Activated T-helper 1 cell treated with anti-CD3 and anti-CD28 coated beads, Interleukin-12 subunit alpha, Interleukin-12 subunit beta, Interleukin-2, Interleukin-4 antibody, amounts not matched to agents 30 ng/mL and 10 ng/mL and 1 ng/mL, durations not matched to agents 14 hours and 24 hours and 36 hours (primary cell): ENCODE data around the gene LRRC75A. TPM values are rescaled to one million over a fixed set of nuclear protein-coding genes. Genes with fewer than 3 reads are reported as not detected.

Experiments used
- DNase-seq: peaks from one replicate; pipeline ENCODE4 v3.0.0; 2021; ENCODE audit warnings: low spot score
- H3K27ac Mint-ChIP-seq: one replicate; pipeline ENCODE4 v1.8.0; 2021; ENCODE audit warnings: mild to moderate bottlenecking, mixed read lengths
- H3K27me3 Mint-ChIP-seq: one replicate; pipeline ENCODE4 v1.8.0; 2022; ENCODE audit warnings: mild to moderate bottlenecking, moderate library complexity, mixed read lengths; ENCODE audit not compliant: insufficient read depth
- H3K36me3 Mint-ChIP-seq: one replicate; pipeline ENCODE4 v1.8.0; 2021; ENCODE audit warnings: low read depth, mixed read lengths
- H3K4me1 Mint-ChIP-seq: one replicate; pipeline ENCODE4 v1.8.0; 2021; ENCODE audit warnings: low read depth, mixed read lengths
- H3K4me3 Mint-ChIP-seq: one replicate; pipeline ENCODE4 v1.8.0; 2021; ENCODE audit warnings: mild to moderate bottlenecking, moderate library complexity, mixed read lengths
- H3K9me3 Mint-ChIP-seq: one replicate; pipeline ENCODE4 v1.8.0; 2021; ENCODE audit warnings: mixed read lengths
- intact Hi-C: fragments of 100-400 bp; cut with micrococcal nuclease; formaldehyde crosslinking; loops from one replicate; pipeline ENCODE4 v1.15.1; 2024
- total RNA-seq: library from RNA; stranded (reverse); gene quantifications from 2 replicates; pipeline ENCODE4 v1.2.3, GENCODE V29; 2022

LRRC75A gene
- total RNA-seq, 1 donor from 2014 or later, result 1.6 TPM

- H3K36me3 Mint-ChIP-seq, result no peaks in the 10 kb centered on the region
- H3K27me3 Mint-ChIP-seq, result peaks cover 10% of the 10 kb centered on the region
- H3K9me3 Mint-ChIP-seq, result no peaks in the 10 kb centered on the region
- intact Hi-C loops, result no loop called here
- no peak for DNase-seq
- no peak overlapping the region for H3K4me3 Mint-ChIP-seq
- peaks cover 27% of the 10 kb centered on the region for H3K4me1 Mint-ChIP-seq
- H3K27ac Mint-ChIP-seq, result no peak overlapping the region
These were observed 19.6 kb upstream of the LRRC75A start for GRCh38 chr17:16511593-16511992.

DNA sequence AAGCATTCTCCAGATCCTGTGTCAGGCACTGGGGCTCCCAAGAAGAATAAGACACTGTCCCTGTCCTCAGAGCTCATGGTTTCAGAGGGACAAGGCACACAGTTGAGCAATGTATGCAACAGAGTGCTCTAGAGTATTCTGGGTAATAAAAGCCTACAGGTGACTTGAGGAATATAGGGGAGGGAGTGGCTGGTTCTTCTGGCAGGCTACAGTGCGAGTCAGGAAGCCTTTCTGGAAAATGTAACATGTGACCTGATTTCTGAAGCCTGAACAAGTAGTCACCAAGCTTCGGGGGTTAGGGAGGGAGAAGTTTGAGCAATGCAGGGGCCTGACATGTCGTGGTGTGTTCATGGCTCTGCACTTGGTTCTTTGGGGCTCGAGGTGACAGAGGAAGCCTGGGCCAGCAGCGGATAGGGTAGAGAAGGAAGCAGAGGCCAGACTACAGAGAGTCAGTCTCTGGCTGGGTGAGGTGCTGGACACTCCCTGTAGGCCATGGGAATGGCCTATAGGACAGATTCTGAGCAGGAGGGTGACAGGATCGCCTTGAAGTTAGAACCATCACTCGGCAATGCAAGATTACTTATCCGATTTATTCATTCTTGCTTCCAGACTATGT, 16.0 kb upstream of the LRRC75A start:
- no peak for DNase-seq
- Mint-ChIP-seq H3K27ac (no peak overlapping the region), H3K27me3 (peaks cover 13% of the 10 kb centered on the region), H3K36me3 (no peaks in the 10 kb centered on the region), H3K4me3 (no peak overlapping the region), H3K9me3 (no peaks in the 10 kb centered on the region), H3K4me1 (peaks cover 13% of the 10 kb centered on the region)
- intact Hi-C loops, result no loop called here

- no peak for DNase-seq
- H3K27ac Mint-ChIP-seq, result no peak overlapping the region
- intact Hi-C loops, result no loop called here
- H3K4me1 Mint-ChIP-seq, result no peaks in the 10 kb centered on the region
- H3K36me3 Mint-ChIP-seq, result no peaks in the 10 kb centered on the region
- peaks cover 9% of the 10 kb centered on the region for H3K27me3 Mint-ChIP-seq
- no peaks in the 10 kb centered on the region for H3K9me3 Mint-ChIP-seq
- H3K4me3 Mint-ChIP-seq, result no peak overlapping the region
These were observed 14.2 kb upstream of the LRRC75A start for GRCh38 chr17:16506188-16506587.

GRCh38 chr17:16504984-16505383, 13.0 kb upstream of the LRRC75A start:
- Mint-ChIP-seq H3K9me3 (no peaks in the 10 kb centered on the region), H3K4me3 (no peak overlapping the region), H3K4me1 (no peaks in the 10 kb centered on the region), H3K36me3 (no peaks in the 10 kb centered on the region), H3K27ac (no peak overlapping the region), H3K27me3 (peaks cover 9% of the 10 kb centered on the region)
- intact Hi-C loops, result no loop called here
- DNase-seq, result no peak

- Mint-ChIP-seq H3K4me3 (no peak overlapping the region), H3K4me1 (no peaks in the 10 kb centered on the region)
- DNase-seq, result no peak
These were observed 5.0 kb upstream of the LRRC75A start for GRCh38 chr17:16496820-16497489.

DNA sequence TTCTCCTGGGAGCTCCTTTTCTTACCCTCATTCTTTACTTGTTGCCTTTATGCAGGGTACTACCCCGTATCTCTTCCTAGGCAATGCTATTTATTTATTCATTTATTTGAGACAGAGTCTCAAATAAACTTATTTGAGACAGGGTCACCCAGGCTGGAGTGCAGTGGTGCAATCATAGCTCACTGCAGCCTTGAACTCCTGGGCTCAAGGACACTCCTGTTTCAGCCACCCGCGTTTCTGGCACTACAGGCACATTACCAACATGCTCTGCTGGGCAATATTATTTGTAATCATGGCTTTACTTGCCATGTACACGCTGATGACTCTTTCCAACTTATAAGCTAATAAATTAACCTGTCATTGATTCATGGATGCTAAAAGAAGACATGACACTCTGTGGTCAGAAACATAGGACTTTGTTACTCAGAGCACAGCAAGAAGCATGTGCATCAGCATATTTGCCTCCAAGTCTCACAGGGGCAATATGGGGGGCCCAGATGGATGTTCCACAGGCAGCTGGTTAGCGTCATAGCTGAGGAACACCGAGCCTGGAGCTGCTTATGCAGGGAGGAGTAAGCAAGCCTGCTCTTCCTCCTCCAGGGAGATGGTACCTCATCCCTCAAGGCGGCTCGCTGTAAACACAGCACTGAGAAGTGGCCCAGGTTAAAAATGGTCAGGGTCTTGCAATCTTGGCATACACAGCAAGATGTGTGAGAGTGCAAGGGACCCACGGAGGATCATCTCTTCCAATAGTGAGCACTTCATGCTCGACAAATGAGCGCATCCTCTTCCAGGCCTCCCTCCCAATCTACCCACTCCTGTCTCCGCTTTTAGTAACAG, 4.2 kb upstream of the LRRC75A start:
- Mint-ChIP-seq H3K4me3 (no peak overlapping the region), H3K27me3 (peaks cover 21% of the 10 kb centered on the region), H3K4me1 (no peaks in the 10 kb centered on the region), H3K9me3 (no peaks in the 10 kb centered on the region), H3K36me3 (no peaks in the 10 kb centered on the region), H3K27ac (no peak overlapping the region)
- intact Hi-C loops, result no loop called here
- DNase-seq, result no peak

More at GRCh38 chr17:16496820-16497489, 5.0 kb upstream of the LRRC75A start:
- intact Hi-C loops, result no loop called here
- Mint-ChIP-seq H3K9me3 (no peaks in the 10 kb centered on the region), H3K27me3 (peaks cover 21% of the 10 kb centered on the region), H3K36me3 (no peaks in the 10 kb centered on the region), H3K27ac (no peak overlapping the region)

GRCh38 chr17:16495561-16495960, 3.6 kb upstream of the LRRC75A start:
- H3K4me1 Mint-ChIP-seq, result no peaks in the 10 kb centered on the region
- no peak overlapping the region for H3K27ac Mint-ChIP-seq
- no peak overlapping the region for H3K4me3 Mint-ChIP-seq
- no peaks in the 10 kb centered on the region for H3K36me3 Mint-ChIP-seq
- no peak for DNase-seq
- H3K27me3 Mint-ChIP-seq, result peaks cover 24% of the 10 kb centered on the region
- intact Hi-C loops, result no loop called here
- no peaks in the 10 kb centered on the region for H3K9me3 Mint-ChIP-seq

DNA sequence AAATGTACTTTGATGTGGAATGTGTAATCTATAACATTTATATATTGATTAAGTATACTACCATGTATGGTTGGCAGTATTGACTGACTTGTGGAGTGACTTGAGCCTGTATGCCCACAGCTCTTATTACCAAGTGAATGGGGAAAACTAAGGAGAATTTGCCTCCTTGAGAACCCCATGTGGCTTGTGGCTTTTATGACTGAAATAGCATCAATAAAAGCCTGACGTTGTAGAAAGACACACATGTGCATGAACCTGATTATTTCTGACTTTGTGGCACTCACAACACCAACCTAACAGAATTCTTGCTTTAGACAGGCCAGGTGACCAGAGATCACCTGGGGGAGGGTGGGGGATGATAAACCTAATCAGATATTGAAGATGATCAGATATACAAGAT, 2.1 kb upstream of the LRRC75A start:
- Mint-ChIP-seq H3K27me3 (peaks cover 34% of the 10 kb centered on the region), H3K4me3 (no peak overlapping the region), H3K9me3 (no peaks in the 10 kb centered on the region), H3K4me1 (no peaks in the 10 kb centered on the region), H3K36me3 (no peaks in the 10 kb centered on the region), H3K27ac (no peak overlapping the region)
- no peak for DNase-seq
- intact Hi-C loops, result no loop called here

DNA sequence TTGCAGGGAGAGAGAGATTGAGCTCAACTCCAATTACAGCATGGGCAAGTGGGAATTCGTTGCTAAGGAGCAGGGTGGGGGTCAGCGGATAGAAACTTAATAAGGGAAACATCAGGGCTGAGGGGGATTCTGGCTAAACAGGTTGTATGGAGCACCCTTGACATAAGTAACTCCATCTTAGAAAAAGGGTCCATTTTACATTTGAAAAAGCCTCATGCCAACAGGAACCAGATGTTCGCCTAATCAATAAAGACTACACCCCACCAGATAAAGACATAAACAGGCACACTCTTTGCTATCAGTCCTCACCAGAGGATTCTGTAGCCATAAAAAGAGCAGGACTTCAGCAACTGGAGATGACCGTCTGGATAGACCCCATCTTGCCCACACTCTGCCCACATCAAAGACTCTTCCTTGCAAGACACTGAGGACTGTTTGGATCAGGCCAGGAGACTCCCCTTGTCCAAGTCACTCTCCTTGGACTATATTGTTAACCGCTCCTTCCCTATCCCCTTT, 1.6 kb upstream of the LRRC75A start:
- H3K27me3 Mint-ChIP-seq, result peaks cover 34% of the 10 kb centered on the region
- no peak overlapping the region for H3K27ac Mint-ChIP-seq
- intact Hi-C loops, result no loop called here
- no peak for DNase-seq
- no peaks in the 10 kb centered on the region for H3K9me3 Mint-ChIP-seq
- H3K4me3 Mint-ChIP-seq, result no peak overlapping the region
- H3K4me1 Mint-ChIP-seq, result no peaks in the 10 kb centered on the region
- no peaks in the 10 kb centered on the region for H3K36me3 Mint-ChIP-seq

DNA sequence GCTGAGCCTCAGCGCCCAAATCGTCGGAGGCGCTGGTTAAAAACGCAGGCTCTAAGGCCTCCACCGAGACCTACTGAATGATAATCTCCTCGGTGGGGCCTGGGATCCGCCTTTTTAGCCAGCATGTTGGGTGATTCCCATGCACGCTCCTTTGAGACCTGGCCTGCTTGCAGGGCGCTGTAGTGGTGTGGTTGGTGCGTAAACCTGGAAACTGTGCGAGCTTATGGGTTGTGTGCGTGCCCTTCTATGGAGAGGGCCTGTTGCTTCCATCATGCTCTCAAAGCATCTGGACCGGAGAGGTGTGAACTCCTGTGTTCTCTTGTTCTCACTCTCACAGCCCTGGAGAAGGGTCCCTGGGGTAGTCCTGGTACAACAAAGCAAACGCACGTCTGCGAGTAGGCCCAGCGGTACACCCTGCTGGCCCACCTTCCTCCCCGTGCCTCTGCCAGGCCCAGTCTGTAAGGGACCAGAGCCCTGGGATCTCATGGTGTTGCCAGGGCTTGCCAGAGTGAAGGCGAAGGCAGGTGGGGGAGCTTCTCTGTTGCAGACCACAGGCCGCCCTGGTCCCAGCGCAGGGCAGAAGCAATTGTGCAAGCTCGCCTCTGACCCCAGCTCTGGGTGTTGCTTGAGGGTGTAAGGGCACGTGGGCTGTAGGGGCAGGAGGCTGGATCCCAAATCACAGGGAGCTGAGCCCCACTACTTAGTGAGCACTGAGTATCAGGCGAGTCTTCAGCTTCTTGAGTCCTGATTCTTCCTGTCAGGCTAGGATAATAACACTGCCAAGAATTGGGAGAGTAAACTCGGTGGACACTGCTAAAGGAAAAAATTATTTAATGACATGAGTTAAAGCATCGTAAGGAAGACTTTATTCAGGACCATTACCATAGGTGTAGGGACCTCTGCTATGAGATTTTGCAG, 879 bp upstream of the LRRC75A start:
- H3K27ac Mint-ChIP-seq, result no peak overlapping the region
- peaks cover 34% of the 10 kb centered on the region for H3K27me3 Mint-ChIP-seq
- peak overlapping the region; percentile 79 for H3K4me3 Mint-ChIP-seq
- intact Hi-C loops, result no loop called here
- H3K4me1 Mint-ChIP-seq, result no peaks in the 10 kb centered on the region
- DNase-seq, result no peak
- H3K9me3 Mint-ChIP-seq, result no peaks in the 10 kb centered on the region
- no peaks in the 10 kb centered on the region for H3K36me3 Mint-ChIP-seq

DNA sequence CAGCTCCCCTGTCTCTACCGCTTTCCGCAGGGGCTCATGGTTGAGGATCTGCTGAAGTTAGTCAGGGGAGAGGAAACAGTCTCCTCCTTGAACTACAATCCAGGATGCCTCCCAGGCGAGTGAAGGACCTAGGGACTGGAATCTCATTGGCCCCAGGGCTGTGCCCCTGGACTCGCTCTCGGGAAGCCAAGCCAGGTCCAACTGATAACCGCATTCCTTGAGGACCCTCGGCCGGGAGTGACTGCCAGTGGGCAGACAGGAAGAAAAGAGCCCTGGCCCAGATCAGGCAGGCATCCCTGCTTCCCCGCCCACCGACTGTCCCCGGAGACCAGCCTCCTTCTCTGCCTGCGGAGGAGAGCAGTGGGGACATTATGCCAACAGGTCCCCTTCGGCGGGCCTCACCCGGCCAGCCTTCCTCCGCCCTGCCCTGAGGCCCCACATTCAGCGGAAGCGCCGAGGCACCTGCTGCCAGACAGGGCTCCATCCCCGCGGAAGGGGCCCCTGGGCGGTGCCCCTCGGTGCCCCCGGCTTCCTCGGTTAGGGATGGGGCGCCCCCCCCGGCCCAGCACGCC, 776 bp downstream of the LRRC75A start:
- H3K27ac Mint-ChIP-seq, result no peak overlapping the region
- H3K27me3 Mint-ChIP-seq, result peaks cover 37% of the 10 kb centered on the region
- no peaks in the 10 kb centered on the region for H3K4me1 Mint-ChIP-seq
- no peaks in the 10 kb centered on the region for H3K9me3 Mint-ChIP-seq
- intact Hi-C loops, result no loop called here
- H3K36me3 Mint-ChIP-seq, result no peaks in the 10 kb centered on the region
- no peak for DNase-seq
- peak overlapping the region; percentile 50 for H3K4me3 Mint-ChIP-seq

GRCh38 chr17:16489431-16489830, 2.6 kb downstream of the LRRC75A start:
- intact Hi-C loops, result no loop called here
- DNase-seq, result no peak
- no peak overlapping the region for H3K27ac Mint-ChIP-seq
- H3K27me3 Mint-ChIP-seq, result peaks cover 27% of the 10 kb centered on the region
- no peaks in the 10 kb centered on the region for H3K36me3 Mint-ChIP-seq
- no peak overlapping the region for H3K4me3 Mint-ChIP-seq
- no peaks in the 10 kb centered on the region for H3K4me1 Mint-ChIP-seq
- H3K9me3 Mint-ChIP-seq, result no peaks in the 10 kb centered on the region
